Cardiac fibroblast (primary cell): Measurements from ENCODE around the gene PARS2.

ENCODE experiments used
- DNase-seq, 2 donors: peaks; one replicate each; pipeline versions ENCODE4 v3.0.0 to v3.0.0-alpha.2; 2010; ENCODE audit warnings: low read depth in 2 of 2
- H3K4me3 ChIP-seq, 2 donors: replicated peaks in 1 of 2; 1 replicate in 1 of 2; 2 replicates in 1 of 2; pipeline ENCODE4 v1.5.1; 2011; ENCODE audit warnings: low read depth in 2 of 2, low read length in 2 of 2, mild to moderate bottlenecking in 2 of 2, moderate library complexity in 1 of 2
- CTCF ChIP-seq: IDR thresholded peaks from one replicate; pipeline ENCODE4 v1.5.1; 2011; ENCODE audit warnings: low read depth, mild to moderate bottlenecking, low read length, inconsistent platforms

The PARS2 gene

GRCh38 chr1:54716299-54717047 is 47.9 kb downstream of the PARS2 start:
- DNase-seq, result peak; percentile 33 to 83
- TF ChIP-seq CTCF, result no peak
- H3K4me3 ChIP-seq, result peak overlapping the region; percentile 86 to 88

- H3K4me3 ChIP-seq, result peak within 1 kb of the TSS; percentile 86 to 88
- DNase-seq, result peak; percentile 83
- no peak for TF ChIP-seq CTCF
These were observed 48.6 kb downstream of the PARS2 start, which contains the start of gene TTC4 for GRCh38 chr1:54715493-54716298. Gene TTC4, plus strand, starts transcription at chr1:54715861. Its CDS starts 48 bp downstream, at chr1:54715909.

DNA sequence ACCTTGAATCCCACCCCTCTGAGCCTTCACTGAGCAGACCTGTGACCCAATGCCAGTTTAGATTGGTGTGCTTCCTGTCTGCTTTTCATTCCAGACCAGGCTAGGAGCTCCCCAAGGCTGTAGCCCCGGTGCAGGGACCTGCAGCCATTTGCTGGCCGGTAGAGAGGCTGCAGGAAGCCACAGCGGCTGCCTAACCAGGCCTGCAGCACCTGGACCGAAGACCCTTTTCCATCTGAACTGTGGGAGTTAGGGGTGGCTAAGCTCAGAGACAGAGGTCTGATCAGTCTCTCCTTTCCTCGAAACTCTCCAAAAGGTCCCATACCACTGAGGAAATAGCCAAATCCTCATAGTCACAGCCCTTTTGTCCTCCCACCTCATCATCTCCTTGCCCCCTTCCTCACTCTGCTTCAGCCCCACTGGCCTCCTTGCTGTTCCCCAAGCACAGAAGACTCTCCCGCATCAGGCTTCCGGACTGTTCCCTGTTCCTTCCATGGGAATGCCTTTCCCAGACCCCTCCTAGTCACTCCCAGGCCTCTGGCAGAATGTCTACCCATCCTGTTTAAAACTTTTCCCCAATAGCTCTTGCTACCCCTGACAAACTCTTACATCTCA is 49.3 kb downstream of the PARS2 start:
- no peak for TF ChIP-seq CTCF
- DNase-seq, result no peak
- H3K4me3 ChIP-seq, result no peak overlapping the region

- no peak for TF ChIP-seq CTCF
- no peak for DNase-seq
These were observed 52.8 kb downstream of the PARS2 start for GRCh38 chr1:54711536-54711935.

DNA sequence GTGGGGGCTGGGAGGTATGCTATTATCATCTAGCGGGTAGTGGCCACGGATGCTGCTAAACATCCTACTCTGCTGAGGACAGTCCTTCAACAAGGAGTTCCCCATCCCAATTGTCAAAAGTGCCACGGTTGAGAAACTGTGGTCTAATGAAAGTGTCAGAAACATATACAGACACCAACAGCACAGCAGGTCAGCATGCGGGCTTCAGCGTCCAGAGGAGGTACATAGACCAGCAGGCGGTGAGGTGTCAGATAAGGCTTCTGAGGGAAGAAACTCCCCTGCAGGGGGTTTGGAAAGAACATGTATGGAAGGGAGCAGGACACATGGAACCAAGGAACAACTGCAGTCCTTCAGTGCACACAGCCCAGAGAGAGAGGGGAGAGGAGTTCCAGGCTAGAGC is 53.5 kb downstream of the PARS2 start:
- H3K4me3 ChIP-seq, result no peak overlapping the region
- no peak for DNase-seq
- TF ChIP-seq CTCF, result no peak

More at GRCh38 chr1:54711536-54711935, 52.8 kb downstream of the PARS2 start:
- no peak overlapping the region for H3K4me3 ChIP-seq

GRCh38 chr1:54710434-54710833 is 53.9 kb downstream of the PARS2 start:
- DNase-seq, result no peak
- no peak for TF ChIP-seq CTCF
- no peak overlapping the region for H3K4me3 ChIP-seq
